Stimulated activated CD8-positive, alpha-beta memory T cell treated with anti-CD3 and anti-CD28 coated beads, Interleukin-2, amount 100 ng/mL, for 48 hours (primary cell): ENCODE results near the gene TRAPPC10.

Source experiments
- DNase-seq, 2 donors: peaks; one replicate each; pipeline ENCODE4 v3.0.0-alpha.2; 2020; ENCODE audit warnings: low read depth in 2 of 2

TRAPPC10 gene

GRCh38 chr21:44039828-44040227 lies 27.7 kb downstream of the TRAPPC10 start:
- DNase-seq: no peak

DNA sequence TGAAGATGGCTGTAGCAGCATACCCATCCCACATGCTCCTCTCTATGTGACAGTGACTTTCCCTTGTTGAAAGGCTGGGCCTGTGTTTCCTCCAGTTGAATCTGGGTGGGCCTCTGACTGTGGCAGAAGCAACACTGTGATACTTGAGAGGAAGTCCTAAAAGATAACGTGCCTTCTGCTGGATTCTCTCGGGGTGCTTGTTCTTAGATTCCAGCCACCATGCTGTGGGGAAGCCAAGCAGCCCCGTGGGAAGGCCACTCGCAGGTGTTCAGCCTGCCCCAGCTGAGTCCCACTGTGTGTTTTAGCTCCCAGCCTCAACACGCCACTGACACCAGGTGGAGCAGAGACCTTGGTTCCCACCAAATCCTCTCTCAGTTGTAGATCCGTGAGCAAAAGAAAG lies 31.5 kb downstream of the TRAPPC10 start:
- DNase-seq: no peak

GRCh38 chr21:44046734-44047133 lies 34.6 kb downstream of the TRAPPC10 start:
- no peak for DNase-seq

GRCh38 chr21:44047996-44048560 lies 36.0 kb downstream of the TRAPPC10 start:
- DNase-seq: no peak

GRCh38 chr21:44049182-44049581 lies 37.1 kb downstream of the TRAPPC10 start:
- DNase-seq: no peak

DNA sequence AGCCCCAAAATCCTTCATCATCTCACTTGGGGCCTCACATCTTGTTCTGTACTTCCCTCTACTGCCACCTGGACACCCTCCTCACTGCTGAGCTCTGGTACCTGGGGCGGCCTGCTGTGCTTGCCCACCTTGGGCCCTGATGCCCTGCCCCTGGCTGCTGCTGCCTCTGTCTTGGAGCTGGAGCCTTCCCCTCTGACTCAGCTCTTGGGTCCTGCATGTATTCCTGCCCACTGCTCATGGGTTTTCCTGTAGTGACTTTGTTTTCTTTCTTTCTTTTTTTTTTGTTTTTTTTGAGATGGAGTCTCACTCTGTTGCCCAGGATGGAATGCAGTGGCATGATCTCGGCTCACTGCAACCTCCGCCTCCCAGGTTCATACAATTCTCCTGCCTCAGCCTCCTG lies 37.5 kb downstream of the TRAPPC10 start:
- DNase-seq: no peak

DNA sequence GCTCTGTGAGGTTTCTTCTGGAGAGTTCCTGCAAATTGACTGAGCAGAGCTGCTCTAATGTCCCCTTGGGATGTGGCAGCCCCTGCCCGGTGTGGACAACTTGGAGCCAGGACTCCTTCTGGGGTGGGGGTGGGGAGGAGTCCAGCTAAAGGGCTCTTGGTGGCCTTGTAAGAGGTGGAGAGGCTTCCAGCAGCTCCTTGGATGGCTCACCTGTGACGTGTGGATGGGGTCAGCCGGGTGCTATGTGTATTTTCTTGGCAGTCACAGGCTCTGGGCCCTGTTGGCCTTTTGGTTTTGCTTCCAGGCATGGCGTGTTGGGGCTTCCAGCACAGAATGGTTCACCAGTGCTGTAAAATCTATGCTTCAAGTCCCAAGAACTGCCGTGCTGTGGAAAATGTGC lies 38.2 kb downstream of the TRAPPC10 start:
- DNase-seq: no peak

DNA sequence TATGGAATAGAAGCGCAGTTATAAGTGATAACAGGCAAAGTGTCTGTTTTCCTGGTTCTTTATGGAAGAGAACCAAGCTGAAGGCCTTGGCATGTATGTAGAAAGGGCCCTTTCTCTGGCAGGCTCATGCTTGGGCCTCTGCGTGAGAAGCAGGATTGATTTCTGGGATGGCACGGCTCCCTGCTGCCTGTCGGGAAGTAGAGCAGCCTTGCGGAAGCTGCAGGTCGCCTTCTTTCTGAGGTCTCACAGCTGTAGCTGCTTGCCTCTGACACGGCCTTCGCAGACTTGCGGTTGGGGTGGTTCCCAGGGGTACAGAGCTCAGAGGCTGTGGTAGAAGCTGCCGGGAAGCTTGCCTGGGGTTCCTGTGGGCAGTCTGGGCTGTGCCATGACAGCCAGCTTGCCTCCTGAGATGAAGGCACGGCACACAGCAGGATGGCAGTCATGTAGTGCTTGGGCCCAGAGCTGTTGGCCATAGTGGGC lies 39.4 kb downstream of the TRAPPC10 start:
- no peak for DNase-seq

GRCh38 chr21:44052071-44052829 lies 40.1 kb downstream of the TRAPPC10 start:
- no peak for DNase-seq

DNA sequence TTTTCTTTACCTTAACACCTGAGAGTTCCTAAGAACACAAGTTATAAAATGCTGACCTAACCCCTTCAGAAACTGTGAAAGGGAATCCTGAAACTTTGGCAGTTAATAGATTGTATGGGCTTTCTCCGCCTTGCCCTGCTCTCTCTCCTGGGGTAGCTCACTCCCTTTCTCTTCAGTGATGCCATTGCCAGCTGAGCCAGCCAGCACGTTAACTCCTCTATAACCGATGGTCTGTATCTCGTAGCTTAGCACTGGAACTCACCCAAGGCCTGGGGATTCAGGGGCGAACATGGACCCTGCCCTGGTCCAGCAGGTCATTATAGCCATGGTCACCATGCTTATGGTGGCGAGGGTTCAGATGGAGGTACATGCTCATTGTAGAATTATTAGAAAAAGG lies 40.7 kb downstream of the TRAPPC10 start:
- no peak for DNase-seq

DNA sequence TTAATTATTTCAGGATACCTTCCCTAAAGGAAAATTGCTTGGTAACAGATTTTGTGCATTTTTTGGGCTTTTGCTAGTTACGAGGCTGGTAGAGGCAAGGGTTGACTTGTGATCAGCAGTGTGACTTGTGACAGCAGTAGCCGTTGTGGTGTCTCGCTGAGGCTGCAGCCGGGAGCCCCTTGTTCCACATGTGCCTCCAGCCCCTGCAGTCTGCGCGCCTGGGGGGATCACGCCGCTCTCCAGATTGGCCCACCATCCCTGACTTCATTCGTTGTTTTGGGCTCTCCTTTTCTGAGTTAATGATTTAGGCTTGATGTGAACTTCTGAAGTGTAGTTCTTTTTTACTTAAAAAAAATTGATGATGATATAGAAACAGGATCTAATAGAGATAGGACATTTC lies 41.5 kb downstream of the TRAPPC10 start:
- no peak for DNase-seq

- no peak for DNase-seq
These were observed 42.6 kb downstream of the TRAPPC10 start for GRCh38 chr21:44054710-44055109.

DNA sequence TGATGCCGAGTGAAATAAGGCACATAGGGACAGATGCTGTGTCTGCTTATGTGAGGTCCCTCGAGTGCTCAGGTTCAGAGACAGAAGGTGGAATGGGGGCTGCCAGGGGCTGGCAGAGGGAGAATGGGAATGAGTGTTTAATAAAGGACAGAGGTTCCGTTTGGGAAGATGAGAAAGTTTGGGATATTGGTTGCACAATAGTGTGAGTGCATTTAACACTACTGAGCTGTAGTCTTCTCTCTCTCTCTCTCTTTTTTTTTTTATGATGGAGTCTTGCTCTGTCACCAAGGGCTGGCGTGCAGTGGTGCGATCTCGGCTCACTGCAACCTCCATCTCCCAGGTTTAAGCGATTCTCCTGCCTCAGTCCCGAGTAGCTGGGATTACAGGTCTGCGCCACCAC lies 44.9 kb downstream of the TRAPPC10 start:
- DNase-seq: no peak

GRCh38 chr21:44057960-44058651 lies 46.0 kb downstream of the TRAPPC10 start:
- peak in 1 of 2 donors; percentile 58 for DNase-seq

- no peak for DNase-seq
These were observed 46.5 kb downstream of the TRAPPC10 start for GRCh38 chr21:44058652-44058964.

DNA sequence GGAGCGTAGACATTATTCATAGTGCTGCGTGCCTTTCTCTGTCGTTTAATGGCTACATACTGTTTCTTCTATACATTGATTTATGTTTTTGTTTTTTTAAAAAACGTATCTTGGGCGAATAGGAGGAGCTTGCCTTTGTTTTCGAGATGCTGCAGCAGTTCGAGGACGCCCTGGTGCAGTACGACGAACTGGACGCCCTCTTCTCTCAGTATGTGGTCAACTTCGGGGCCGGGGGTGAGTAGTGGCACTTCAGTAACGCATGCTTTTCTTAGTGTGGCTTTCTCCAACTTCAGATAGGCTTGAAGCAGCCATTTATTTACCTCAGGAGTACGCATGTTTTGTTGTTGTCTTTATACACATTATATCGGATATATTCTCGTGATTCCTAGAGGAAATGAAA lies 46.9 kb downstream of the TRAPPC10 start:
- DNase-seq: no peak

- no peak for DNase-seq
These were observed 47.6 kb downstream of the TRAPPC10 start for GRCh38 chr21:44059710-44060109.

DNA sequence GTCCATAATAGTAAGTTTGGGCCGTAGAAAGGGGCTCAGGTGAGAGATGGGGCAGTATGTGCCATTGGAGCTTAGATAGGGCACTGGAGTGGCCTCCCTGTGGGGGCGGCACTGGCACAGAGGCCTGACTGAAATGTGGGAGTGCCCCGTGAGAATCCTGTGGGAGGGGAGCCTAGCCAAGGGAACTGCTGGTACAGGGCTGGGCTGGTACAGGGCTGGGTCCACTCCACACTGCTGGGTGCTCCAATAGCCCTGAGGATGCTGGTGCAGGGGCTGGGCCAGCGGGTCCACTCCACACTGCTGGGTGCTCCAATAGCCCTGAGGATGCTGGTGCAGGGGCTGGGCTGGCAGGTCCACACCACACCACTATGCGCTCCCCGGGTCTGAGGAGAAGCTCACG lies 50.3 kb downstream of the TRAPPC10 start:
- DNase-seq: no peak

- no peak for DNase-seq
These were observed 51.2 kb downstream of the TRAPPC10 start for GRCh38 chr21:44063151-44063912.

GRCh38 chr21:44064852-44065403 lies 52.8 kb downstream of the TRAPPC10 start:
- no peak for DNase-seq

DNA sequence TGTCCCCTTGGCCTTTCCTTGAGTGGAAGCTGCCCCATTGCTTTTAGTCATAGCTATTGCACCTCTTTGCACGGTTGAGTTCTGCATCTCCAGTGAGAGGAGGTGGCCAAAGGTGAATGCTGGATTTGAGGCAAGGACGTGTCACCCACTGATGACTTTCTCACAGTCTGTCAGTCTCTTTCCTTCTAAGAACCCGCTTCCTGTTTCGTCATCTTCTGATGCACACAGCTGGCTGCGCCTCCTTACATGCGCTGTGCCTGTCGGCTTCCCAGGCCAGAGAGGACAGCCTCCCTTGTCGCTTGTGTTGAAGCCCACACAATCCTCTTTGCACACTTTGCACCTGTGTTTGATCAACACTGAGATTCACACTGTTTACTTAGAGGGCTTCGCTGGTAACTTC lies 53.3 kb downstream of the TRAPPC10 start:
- peak; percentile 54 to 62 for DNase-seq

DNA sequence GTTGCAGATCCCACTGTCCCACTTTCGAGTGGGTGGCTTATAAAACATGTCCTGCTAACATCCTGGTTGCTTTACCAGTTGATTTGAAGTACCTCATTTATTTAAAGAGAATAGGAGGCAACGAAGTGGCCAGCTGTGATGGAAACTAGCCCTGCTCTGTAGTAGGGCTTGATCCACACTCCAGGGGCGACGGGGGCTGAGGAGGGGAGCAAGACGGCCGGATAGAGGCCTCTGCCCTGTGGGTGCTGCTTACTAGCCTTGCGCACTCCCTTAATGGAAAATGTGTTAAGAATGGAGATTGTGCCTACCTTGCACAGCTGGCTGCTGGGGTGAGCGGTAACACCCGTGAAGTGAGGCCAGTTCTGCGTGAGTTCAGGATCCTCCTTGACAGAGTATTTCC lies 54.0 kb downstream of the TRAPPC10 start:
- DNase-seq: no peak
